Muscle of back (tissue), 11 donors: ENCODE results near the gene S100A12. TPM values are rescaled to one million over a fixed set of nuclear protein-coding genes. Genes with fewer than 3 reads are reported as not detected.

Experiments
- DNase-seq, 3 donors: peaks; one replicate each; pipeline versions ENCODE4 v3.0.0 to v3.0.0-alpha.2; 2013
- polyA plus RNA-seq, 10 donors: library from polyadenylated mRNA; unstranded; fragments of 120-200 nt; gene quantifications; one replicate each; pipeline ENCODE4 v1.2.1, GENCODE V29; 2013; ENCODE audit not compliant: insufficient read length in 10 of 10

S100A12 gene
- polyA plus RNA-seq, 10 donors: 0.26 to 4.9 (median 1.8) TPM; not detected in 1

DNA sequence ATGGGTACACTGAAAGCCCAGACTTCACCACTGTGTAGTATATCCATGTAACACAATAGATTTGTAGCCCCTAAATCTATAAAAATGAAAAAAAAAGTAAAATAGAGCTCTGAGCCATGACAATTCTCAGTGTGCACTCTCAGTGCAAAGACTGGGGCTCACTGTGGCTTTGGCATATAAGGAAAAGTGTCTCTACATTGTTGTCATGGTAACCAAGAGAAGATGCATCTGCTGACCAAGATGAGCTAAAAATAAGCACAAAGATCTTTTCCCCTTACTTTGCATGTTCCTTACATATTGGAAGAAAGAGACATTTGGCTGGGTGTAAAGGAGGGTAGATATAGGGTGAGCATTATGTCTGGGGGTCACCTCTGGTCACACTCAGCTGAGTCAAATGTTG, 38.8 kb downstream of the S100A12 start:
- no peak for DNase-seq

DNA sequence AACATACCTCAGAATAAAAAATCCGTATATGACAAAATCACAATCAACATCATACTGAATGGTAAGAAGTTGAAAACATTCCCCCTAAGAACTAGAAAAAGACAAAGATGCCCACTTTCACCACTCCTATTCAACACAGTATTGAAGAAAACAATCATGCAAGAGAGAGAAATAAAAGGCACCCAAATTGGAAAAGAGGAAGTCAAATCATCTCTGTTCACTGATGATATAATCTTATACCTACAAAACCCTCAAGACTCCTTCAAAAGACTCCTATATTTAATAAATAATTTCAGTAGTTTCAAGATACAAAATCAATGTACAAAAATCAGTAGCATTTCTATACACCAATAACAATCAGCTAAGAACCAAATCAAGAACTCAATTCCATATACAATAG, 41.5 kb downstream of the S100A12 start:
- DNase-seq: no peak

DNA sequence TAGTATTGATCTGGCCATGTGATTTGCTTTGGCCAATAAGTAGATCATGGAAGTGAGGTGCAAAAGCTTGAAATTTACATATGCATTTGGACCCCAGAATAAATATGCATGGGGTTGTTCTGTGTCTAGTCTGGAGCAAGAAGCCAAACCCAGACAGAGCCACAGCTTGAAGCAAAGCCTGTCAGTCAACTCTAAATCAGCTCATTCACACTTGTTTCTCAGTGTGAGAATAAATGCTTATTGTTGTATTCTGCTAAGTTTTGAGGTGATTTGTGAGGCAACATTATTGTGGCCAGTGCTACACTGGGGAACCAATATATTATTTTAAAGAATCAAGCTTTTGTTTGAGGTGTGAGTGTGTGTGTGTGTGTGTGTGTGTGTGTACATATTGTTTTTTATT, 50.5 kb downstream of the S100A12 start:
- DNase-seq: no peak

Other genes with a start within 250 kb of the S100A12 start
- gene SPRR2G, start 224.7 kb downstream of the S100A12 start, polyA plus RNA-seq: under 1 TPM in 1 of 10 donors, not detected in 9; 0.48 TPM
- gene LELP1, start 172.2 kb downstream of the S100A12 start, polyA plus RNA-seq: not detected
- not detected for gene PRR9, start 158.0 kb downstream of the S100A12 start, polyA plus RNA-seq
- gene LORICRIN, start 115.9 kb downstream of the S100A12 start, polyA plus RNA-seq: not detected
- gene PGLYRP3, start 62.7 kb downstream of the S100A12 start, polyA plus RNA-seq: under 1 TPM in 2 of 10 donors, not detected in 8; 0.25 to 0.26 TPM
- 1 to 10 TPM in 2 of 10 donors, not detected in 8; 1.1 to 1.7 TPM for gene PGLYRP4, start 26.8 kb downstream of the S100A12 start, polyA plus RNA-seq
- gene S100A9, start 17.8 kb downstream of the S100A12 start, polyA plus RNA-seq: 10 to 100 TPM in 9 of 10 donors, 1 to 10 TPM in 1; 9.4 to 40.7 (median 25.4) TPM
- gene S100A8, start 15.5 kb upstream of the S100A12 start, polyA plus RNA-seq: 10 to 100 TPM in 8 of 10 donors, 1 to 10 TPM in 2; 4.7 to 37.0 (median 13.9) TPM
- gene S100A7A, start 40.9 kb upstream of the S100A12 start, polyA plus RNA-seq: not detected
- not detected for gene S100A7, start 85.0 kb upstream of the S100A12 start, polyA plus RNA-seq
- 100 to 1,000 TPM; 159 to 322 (median 210) TPM for gene S100A6, start 160.4 kb upstream of the S100A12 start, polyA plus RNA-seq
- under 1 TPM in 5 of 10 donors, not detected in 5; 0.23 to 0.65 (median 0.41) TPM for gene S100A5, start 165.3 kb upstream of the S100A12 start, polyA plus RNA-seq
- gene S100A4, start 170.2 kb upstream of the S100A12 start, polyA plus RNA-seq: 100 to 1,000 TPM; 162 to 254 (median 206) TPM
- 1 to 10 TPM in 4 of 10 donors, under 1 TPM in 4, not detected in 2; 0.35 to 1.2 (median 0.86) TPM for gene S100A3, start 173.6 kb upstream of the S100A12 start, polyA plus RNA-seq
- 10 to 100 TPM in 2 of 10 donors, 1 to 10 TPM in 6, under 1 TPM in 2; 0.35 to 11.4 (median 1.5) TPM for gene S100A2, start 190.2 kb upstream of the S100A12 start, polyA plus RNA-seq
- 10 to 100 TPM; 41.9 to 80.4 (median 56.6) TPM for gene S100A16, start 237.5 kb upstream of the S100A12 start, polyA plus RNA-seq
- gene S100A14, start 240.7 kb upstream of the S100A12 start, polyA plus RNA-seq: 10 to 100 TPM in 2 of 10 donors, under 1 TPM in 6, not detected in 2; 0.22 to 51.2 (median 0.36) TPM